ENCODE measurements around the gene ZNF514. TPM values are rescaled to one million over a fixed set of nuclear protein-coding genes. Genes with fewer than 3 reads are reported as not detected.
"Not testable (repeated sequence)": the region's sequence is repeated elsewhere in the genome, so short reads cannot be mapped to it uniquely, and the experiment has no call there.

Gene ZNF514
- total RNA-seq = 1 to 10 TPM; 7.0 to 8.8 TPM

- Mint-ChIP-seq H3K36me3 (ENCODE audit: low read depth) (peaks cover 39% of the 10 kb centered on the region), H3K4me3 (peak within 1 kb of the TSS; percentile 81), H3K27ac (peak within 1 kb of the TSS; percentile 80), H3K4me1 (peaks cover 15% of the 10 kb centered on the region), H3K9me3 (ENCODE audit: low read depth) (peaks cover 7% of the 10 kb centered on the region), H3K27me3 (no peaks in the 10 kb centered on the region)
- intact Hi-C loops (cut with DNase I, micrococcal nuclease) = loop anchor here (1.0 to 5.0 kb wide), 3 partner anchors 38 to 83 kb away; partner anchors contain the start of gene ZNF892 (in 1 of the 2)
- peak; percentile 95 for ATAC-seq
- ChIA-PET POLR2A (interaction anchor here (1.0 kb wide), 1 partner anchor 37 kb away, joined by 4 read pairs; no protein-coding TSS in a partner anchor), CTCF (interaction anchor here (0.6 to 1.8 kb wide), 5 partner anchors 9 to 136 kb away, joined by 3 to 6 read pairs (median 3); no protein-coding TSS in a partner anchor)
- peak; percentile 85 for DNase-seq
Observed at GRCh38 chr2:95159690-95160449, at the start of gene ZNF514. TSS of gene ZNF514 (minus strand) at chr2:95159848. CDS start at chr2:95153253, 6,595 bp downstream.

DNA sequence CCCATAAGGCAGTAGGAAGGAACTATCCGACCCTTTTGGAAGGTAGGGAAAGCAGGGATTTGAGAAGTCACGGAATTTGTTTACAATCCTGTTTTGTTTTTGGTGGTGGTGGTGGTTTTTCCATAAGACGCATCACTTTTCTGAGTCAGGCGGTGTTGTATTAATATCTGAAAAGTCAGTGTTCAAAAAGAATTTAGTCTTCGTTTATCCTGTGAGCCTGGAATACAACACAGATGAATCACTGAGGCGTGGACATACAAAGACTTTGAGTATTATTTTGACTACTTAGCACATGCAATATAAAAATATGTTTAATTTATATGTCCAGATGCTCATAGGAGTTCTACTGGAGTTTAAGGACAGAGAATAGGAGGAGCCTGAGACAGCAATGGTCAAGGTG lies 48.5 kb upstream of the ZNF514 start:
- CTCF ChIA-PET = no interaction called here
- Mint-ChIP-seq H3K27me3 (no peaks in the 10 kb centered on the region), H3K9me3 (ENCODE audit: low read depth) (peaks cover 34% of the 10 kb centered on the region), H3K4me1 (peaks cover 17% of the 10 kb centered on the region), H3K27ac (peak overlapping the region; percentile 34), H3K4me3 (peak overlapping the region; percentile 87), H3K36me3 (ENCODE audit: low read depth) (peaks cover 47% of the 10 kb centered on the region)
- intact Hi-C loops (cut with DNase I, micrococcal nuclease) = no loop called here
- POLR2A ChIA-PET = no interaction called here
- DNase-seq (no peak), ATAC-seq (no peak)

GRCh38 chr2:95207111-95207961 lies 47.7 kb upstream of the ZNF514 start, which contains the start of gene ZNF892:
TSS of gene ZNF892 (plus strand) at chr2:95207521. CDS start at chr2:95207816, 295 bp downstream.
- Mint-ChIP-seq H3K36me3 (ENCODE audit: low read depth) (peaks cover 39% of the 10 kb centered on the region), H3K27me3 (no peaks in the 10 kb centered on the region), H3K4me1 (peaks cover 17% of the 10 kb centered on the region), H3K9me3 (ENCODE audit: low read depth) (peaks cover 27% of the 10 kb centered on the region), H3K27ac (peak within 1 kb of the TSS; percentile 68), H3K4me3 (peak within 1 kb of the TSS; percentile 87)
- peak; percentile 91 for DNase-seq
- ATAC-seq = peak; percentile 98
- intact Hi-C loops (cut with DNase I, micrococcal nuclease) = loop anchor here (1.0 to 2.0 kb wide), 7 partner anchors 42 to 195 kb away; partner anchors contain the start of genes ZNF2 (in 2 of the 2), FAHD2A (in 1 of the 2) and ZNF514 (in 1 of the 2)
- POLR2A ChIA-PET = no interaction called here
- CTCF ChIA-PET = no interaction called here

DNA sequence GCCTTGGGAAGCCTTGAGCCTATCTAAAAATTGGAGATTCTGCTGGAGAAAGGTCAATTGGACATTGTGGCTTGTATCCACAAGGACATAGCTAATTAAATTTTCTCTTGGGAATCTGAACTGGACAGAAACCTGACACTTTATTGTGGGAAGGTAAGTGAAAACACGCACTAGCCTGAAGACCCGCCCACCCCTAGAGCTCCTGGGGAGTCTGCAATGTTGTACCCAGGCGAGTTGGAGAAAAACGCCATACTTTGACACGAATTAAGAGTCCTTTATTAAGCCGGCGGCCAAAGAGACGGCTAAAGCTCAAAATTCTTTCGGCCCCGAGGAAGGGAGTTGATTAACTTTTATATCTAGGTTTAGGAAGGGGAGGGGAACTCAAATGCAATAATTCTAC lies 46.4 kb upstream of the ZNF514 start:
- no peak for DNase-seq
- intact Hi-C loops (cut with DNase I, micrococcal nuclease) = loop anchor here (2.0 kb wide), 2 partner anchors 183 to 197 kb away; partner anchors contain the start of gene FAHD2A (in 1 of the 2)

DNA sequence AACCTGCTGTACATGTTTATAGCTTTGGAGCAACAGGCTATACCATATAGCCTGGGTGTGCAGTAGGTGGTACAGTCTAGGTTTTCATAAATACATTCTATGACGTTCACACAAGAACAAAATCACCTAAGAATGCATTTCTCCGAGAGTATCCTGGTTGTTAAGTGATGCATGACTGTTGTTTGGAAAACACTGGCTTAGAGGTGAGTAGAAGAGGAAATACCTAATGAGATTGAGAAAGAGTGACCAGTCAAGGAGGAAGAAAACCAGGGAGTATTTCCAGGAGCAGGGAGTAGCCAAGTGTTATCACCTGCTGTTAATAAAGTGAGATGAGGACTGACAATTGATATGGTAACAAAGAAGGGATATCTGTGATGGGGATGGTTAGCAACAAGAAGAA lies 44.7 kb upstream of the ZNF514 start:
- Mint-ChIP-seq H3K27me3 (no peaks in the 10 kb centered on the region), H3K4me1 (peaks cover 15% of the 10 kb centered on the region), H3K4me3 (no peak overlapping the region), H3K9me3 (ENCODE audit: low read depth) (peaks cover 11% of the 10 kb centered on the region), H3K36me3 (ENCODE audit: low read depth) (peaks cover 16% of the 10 kb centered on the region), H3K27ac (no peak overlapping the region)
- POLR2A ChIA-PET = no interaction called here
- no peak for DNase-seq
- ATAC-seq = no peak
- CTCF ChIA-PET = interaction anchor here (0.7 kb wide), 1 partner anchor 108 kb away, joined by 3 read pairs; no protein-coding TSS in a partner anchor
- intact Hi-C loops (cut with DNase I, micrococcal nuclease) = no loop called here

More for the DNA sequence above, 46.4 kb upstream of the ZNF514 start:
- no peaks in the 10 kb centered on the region for H3K27me3 Mint-ChIP-seq
- CTCF ChIA-PET = interaction anchor here (0.6 to 1.4 kb wide), 3 partner anchors 40 to 205 kb away, joined by 3 to 5 read pairs (median 4); partner anchors contain the start of gene ZNF2
- H3K36me3 Mint-ChIP-seq (ENCODE audit: low read depth) = peaks cover 28% of the 10 kb centered on the region
- H3K4me1 Mint-ChIP-seq = peaks cover 17% of the 10 kb centered on the region
- ATAC-seq = no peak
- POLR2A ChIA-PET = no interaction called here
- peaks cover 21% of the 10 kb centered on the region for H3K9me3 Mint-ChIP-seq (ENCODE audit: low read depth)
- no peak overlapping the region for H3K27ac Mint-ChIP-seq
- peak overlapping the region; percentile 87 for H3K4me3 Mint-ChIP-seq

- POLR2A ChIA-PET = no interaction called here
- ATAC-seq (no peak), DNase-seq (no peak)
- Mint-ChIP-seq H3K9me3 (ENCODE audit: low read depth) (peaks cover 6% of the 10 kb centered on the region), H3K36me3 (ENCODE audit: low read depth) (peaks cover 11% of the 10 kb centered on the region), H3K4me3 (no peak overlapping the region), H3K27ac (no peak overlapping the region), H3K27me3 (no peaks in the 10 kb centered on the region), H3K4me1 (peaks cover 12% of the 10 kb centered on the region)
- intact Hi-C loops (cut with DNase I, micrococcal nuclease) = no loop called here
- CTCF ChIA-PET = interaction anchor here (0.6 to 0.7 kb wide), 2 partner anchors 36 to 108 kb away, joined by 3 read pairs; no protein-coding TSS in a partner anchor
Observed at GRCh38 chr2:95203911-95204310, 44.3 kb upstream of the ZNF514 start.

DNA sequence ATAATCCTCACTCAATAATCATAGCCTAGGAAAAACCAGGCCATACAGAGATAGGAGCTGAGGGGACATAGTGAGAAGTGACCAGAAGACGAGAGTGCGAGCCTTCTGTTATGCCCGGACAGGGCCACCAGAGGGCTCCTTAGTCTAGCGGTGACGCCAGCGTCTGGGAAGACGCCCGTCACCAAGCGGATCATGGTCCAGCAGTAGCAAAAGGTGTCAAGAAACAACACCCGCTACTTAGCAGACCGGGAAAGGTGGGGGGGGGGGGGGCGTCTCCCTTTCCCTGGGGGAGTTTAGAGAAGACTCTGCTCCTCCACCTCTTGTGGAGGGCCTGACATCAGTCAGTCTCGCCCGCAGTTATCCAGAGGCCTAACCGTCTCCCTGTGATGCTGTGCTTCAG lies 33.3 kb upstream of the ZNF514 start:
- intact Hi-C loops (cut with DNase I, micrococcal nuclease) = not testable (repeated sequence)

DNA sequence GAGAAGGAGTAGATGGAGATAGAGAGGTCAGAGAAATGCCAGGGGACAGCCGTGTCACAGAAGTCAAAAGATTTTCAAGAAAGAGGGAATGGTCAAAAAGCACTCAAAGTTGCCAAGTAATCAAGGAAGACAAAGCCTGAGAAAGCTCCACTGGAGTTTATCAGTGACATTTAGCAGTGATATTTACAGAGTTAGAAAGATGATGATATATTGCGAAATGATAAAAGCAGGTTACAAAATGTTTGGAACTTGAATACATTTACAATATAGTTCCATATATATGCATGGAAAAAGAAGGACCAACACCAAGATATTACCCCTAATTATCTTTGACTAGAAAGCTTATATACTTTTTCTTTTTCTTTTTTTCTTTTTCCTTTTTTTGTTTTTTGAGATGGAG lies 26.3 kb upstream of the ZNF514 start:
- Mint-ChIP-seq H3K36me3 (ENCODE audit: low read depth) (peaks cover 32% of the 10 kb centered on the region), H3K4me1 (no peaks in the 10 kb centered on the region), H3K9me3 (ENCODE audit: low read depth) (peaks cover 25% of the 10 kb centered on the region), H3K27me3 (peaks cover 7% of the 10 kb centered on the region), H3K27ac (no peak overlapping the region), H3K4me3 (no peak overlapping the region)
- no peak for ATAC-seq
- ChIA-PET CTCF (no interaction called here), POLR2A (no interaction called here)
- intact Hi-C loops (cut with DNase I, micrococcal nuclease) = no loop called here
- DNase-seq = no peak

More for the DNA sequence above, 33.3 kb upstream of the ZNF514 start:
- CTCF ChIA-PET; H3K27ac Mint-ChIP-seq; H3K4me3 Mint-ChIP-seq; POLR2A ChIA-PET; H3K4me1 Mint-ChIP-seq; H3K9me3 Mint-ChIP-seq (ENCODE audit: low read depth); H3K36me3 Mint-ChIP-seq (ENCODE audit: low read depth); ATAC-seq; H3K27me3 Mint-ChIP-seq: not testable (repeated sequence)
- peak; percentile 71 for DNase-seq

GRCh38 chr2:95185197-95185596 lies 25.5 kb upstream of the ZNF514 start:
- peaks cover 30% of the 10 kb centered on the region for H3K9me3 Mint-ChIP-seq (ENCODE audit: low read depth)
- ChIA-PET CTCF (no interaction called here), POLR2A (no interaction called here)
- H3K4me3 Mint-ChIP-seq = no peak overlapping the region
- H3K27me3 Mint-ChIP-seq = peaks cover 5% of the 10 kb centered on the region
- H3K27ac Mint-ChIP-seq = no peak overlapping the region
- DNase-seq (no peak), ATAC-seq (no peak)
- H3K36me3 Mint-ChIP-seq (ENCODE audit: low read depth) = peaks cover 40% of the 10 kb centered on the region
- no peaks in the 10 kb centered on the region for H3K4me1 Mint-ChIP-seq
- intact Hi-C loops (cut with DNase I, micrococcal nuclease) = no loop called here

GRCh38 chr2:95181774-95182173 lies 22.1 kb upstream of the ZNF514 start:
- Mint-ChIP-seq H3K4me1 (no peaks in the 10 kb centered on the region), H3K27me3 (no peaks in the 10 kb centered on the region), H3K36me3 (ENCODE audit: low read depth) (peaks cover 68% of the 10 kb centered on the region), H3K9me3 (ENCODE audit: low read depth) (peaks cover 38% of the 10 kb centered on the region), H3K4me3 (no peak overlapping the region), H3K27ac (no peak overlapping the region)
- no peak for ATAC-seq
- intact Hi-C loops (cut with DNase I, micrococcal nuclease) = no loop called here
- CTCF ChIA-PET = no interaction called here
- DNase-seq = no peak
- POLR2A ChIA-PET = no interaction called here

DNA sequence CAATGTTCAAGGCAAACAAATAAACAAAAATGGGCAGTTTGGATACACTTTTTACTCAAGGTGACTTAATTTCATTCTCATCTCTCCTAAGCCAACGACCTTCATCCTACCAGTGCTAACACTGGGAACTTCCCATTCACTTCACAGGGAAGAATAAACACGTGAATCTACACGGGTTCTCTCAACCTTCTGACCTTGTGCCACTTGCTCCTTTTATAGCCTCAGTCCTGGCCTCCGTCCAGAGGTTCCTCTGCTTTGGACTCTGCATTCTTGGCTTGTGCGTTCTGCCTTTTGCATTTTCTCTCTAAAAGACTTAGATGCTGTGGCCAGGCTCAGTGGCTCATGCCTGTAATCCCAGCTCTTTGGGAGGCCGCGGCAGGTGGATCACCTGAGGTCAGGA lies 19.8 kb upstream of the ZNF514 start:
- DNase-seq (no peak), ATAC-seq (no peak)
- intact Hi-C loops (cut with DNase I, micrococcal nuclease) = no loop called here
- ChIA-PET POLR2A (no interaction called here), CTCF (no interaction called here)
- Mint-ChIP-seq H3K27ac (no peak overlapping the region), H3K4me1 (no peaks in the 10 kb centered on the region), H3K36me3 (ENCODE audit: low read depth) (peaks cover 70% of the 10 kb centered on the region), H3K4me3 (no peak overlapping the region), H3K27me3 (no peaks in the 10 kb centered on the region), H3K9me3 (ENCODE audit: low read depth) (peaks cover 29% of the 10 kb centered on the region)
